SU-DHL-6 (cell line): ENCODE results near the gene FAM120A.

Experiments
- CTCF ChIP-seq: fragments of 200-600 bp; sonication (generic); IDR thresholded peaks from one replicate; pipeline ENCODE4 v1.5.1; 2017; ENCODE audit warnings: antibody characterized with exemption, mild to moderate bottlenecking, low read length, moderate library complexity; ENCODE audit not compliant: insufficient read depth, poor library complexity, severe bottlenecking
- EZH2phosphoT487 ChIP-seq: fragments of 200-600 bp; sonication (generic), shearing (Covaris generic); conservative IDR thresholded peaks from 2 replicates; pipeline ENCODE4 v1.6.1; 2018; ENCODE audit warnings: mild to moderate bottlenecking, antibody characterized with exemption, low read length, moderate library complexity, mixed read lengths

GRCh38 chr9:93446073-93446472 is 5.4 kb upstream of the FAM120A start:
- TF ChIP-seq CTCF, result no peak
- TF ChIP-seq EZH2phosphoT487, result no peak
